GM18517 (cell line): ENCODE results near the gene PSTPIP1.

Experiments used
- ATAC-seq: cut with Tn5 transposase; IDR thresholded peaks from one replicate; pipeline ENCODE4 v1.9.1; 2021; ENCODE audit warnings: mild to moderate bottlenecking, moderate library complexity; ENCODE audit not compliant: unreplicated experiment

The PSTPIP1 gene

DNA sequence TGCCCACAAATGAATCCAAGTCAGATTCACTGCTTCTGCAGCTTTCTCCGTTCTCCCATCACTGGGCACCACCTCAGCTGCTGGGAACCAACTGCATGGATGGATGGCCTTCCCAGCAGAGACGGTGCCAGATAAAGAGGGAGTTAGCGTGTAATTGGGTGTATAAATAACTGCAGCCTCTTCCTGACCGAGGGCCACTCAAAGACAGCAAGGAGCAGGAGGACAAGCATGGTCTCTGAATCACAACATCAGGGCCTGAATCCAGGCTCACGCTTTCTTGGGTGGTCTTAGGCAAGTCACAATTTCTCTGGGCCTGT lies 44.2 kb downstream of the PSTPIP1 start:
- no peak for ATAC-seq

- no peak for ATAC-seq
These were observed 44.9 kb downstream of the PSTPIP1 start for GRCh38 chr15:77039848-77040247.

DNA sequence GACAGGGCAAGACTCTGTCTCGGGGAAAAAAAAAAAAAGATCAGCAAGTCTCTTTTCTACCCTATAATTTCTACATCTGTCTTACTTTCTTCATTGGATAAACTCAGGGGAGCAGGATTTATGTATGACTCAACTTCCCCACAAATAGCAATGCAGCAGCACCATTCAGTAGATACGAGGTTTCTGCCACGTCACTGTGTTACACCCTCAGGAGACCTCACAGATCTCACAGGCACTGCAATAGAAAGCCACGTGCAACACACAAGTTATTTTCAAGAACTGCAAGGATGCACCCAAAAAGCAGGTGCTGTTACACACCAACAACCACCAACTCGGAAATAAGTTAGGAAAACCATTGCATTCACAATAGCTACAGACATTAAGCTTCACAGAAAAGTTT lies 45.7 kb downstream of the PSTPIP1 start:
- ATAC-seq = no peak

GRCh38 chr15:77042245-77042919 lies 47.5 kb downstream of the PSTPIP1 start:
- no peak for ATAC-seq

DNA sequence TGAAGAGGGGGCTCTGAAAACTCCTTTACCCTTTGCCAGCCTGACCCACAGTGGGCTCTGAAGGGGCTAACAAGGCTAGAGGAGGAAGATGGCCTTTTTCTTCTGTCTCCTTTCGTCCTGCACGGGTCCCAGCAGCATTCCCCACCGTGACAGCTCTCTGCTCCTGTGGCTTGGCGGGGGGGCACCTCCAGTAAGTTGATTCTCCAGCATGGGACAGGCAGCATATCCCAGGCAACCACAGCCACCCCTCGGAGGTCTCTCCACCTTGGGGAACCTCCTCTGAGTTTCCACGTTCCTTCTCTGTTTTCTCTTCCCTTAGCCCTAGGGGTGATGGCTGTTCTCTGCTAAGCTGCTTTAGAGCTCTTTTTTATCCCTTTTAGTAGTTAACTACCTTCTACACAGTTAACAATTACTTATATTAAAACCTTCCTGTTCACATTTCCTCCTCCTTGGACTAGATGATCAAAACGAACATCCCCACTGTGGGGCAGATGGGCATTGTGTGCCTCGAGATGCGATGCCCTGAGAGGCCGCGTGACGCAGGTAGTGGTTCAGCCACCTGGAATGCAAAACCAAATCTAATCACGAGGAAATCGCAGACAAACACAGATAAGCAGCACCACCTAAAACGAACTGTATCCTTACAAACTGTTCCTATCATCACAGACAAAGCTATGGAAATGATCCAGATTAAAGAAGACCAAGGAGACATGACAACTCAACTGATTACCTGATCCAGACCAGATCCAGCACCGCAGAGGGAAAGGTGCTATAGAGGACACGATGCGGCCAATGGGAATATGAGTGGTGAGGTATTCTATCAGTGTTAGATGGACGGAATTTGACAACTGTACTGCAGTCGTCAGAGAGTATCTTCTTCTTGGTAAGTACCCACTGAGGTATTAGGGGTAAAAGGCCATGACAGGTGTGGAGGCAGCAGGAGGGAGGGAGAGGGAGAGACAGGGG lies 48.3 kb downstream of the PSTPIP1 start:
- no peak for ATAC-seq

DNA sequence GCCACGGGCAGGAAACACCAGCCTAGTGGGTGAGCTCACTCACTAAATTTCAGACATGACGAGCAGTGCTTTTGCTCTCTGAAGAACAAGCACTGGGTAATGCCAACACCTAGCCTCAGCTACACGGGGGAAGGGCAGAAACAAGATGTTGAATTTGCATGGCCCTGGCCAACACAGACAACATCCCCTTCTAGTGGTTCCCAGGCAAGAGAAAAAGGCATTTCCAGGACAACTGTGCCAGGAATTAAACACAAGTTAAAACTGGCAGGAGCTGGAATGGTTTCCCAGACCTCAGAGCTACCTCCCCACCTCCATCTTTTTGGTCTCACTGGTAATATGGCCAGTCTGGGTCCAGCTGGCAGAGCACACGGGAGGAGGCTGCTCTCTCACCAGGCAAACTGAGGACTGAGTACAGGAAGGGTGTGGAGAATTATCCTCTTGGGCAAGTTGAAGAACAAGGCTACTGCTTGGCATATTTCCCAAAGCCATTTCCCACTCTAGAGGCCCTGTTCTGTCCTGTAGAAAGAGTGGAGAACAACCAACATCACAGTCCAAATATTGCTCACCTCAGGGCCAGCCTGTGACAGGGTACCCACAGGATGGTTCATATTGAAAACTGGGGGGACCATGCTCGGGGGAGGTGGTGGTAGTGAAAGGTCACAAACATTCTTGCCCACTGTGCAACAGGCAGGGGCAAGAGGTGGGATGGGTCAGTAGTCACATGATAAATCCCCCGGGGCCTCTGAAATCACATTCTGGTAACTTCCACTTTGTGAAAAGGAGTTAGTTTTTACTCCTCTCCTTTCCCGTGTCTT lies 49.5 kb downstream of the PSTPIP1 start:
- no peak for ATAC-seq

GRCh38 chr15:77045985-77046384 lies 51.1 kb downstream of the PSTPIP1 start:
- no peak for ATAC-seq

GRCh38 chr15:77046704-77047412 lies 51.9 kb downstream of the PSTPIP1 start:
- no peak for ATAC-seq

DNA sequence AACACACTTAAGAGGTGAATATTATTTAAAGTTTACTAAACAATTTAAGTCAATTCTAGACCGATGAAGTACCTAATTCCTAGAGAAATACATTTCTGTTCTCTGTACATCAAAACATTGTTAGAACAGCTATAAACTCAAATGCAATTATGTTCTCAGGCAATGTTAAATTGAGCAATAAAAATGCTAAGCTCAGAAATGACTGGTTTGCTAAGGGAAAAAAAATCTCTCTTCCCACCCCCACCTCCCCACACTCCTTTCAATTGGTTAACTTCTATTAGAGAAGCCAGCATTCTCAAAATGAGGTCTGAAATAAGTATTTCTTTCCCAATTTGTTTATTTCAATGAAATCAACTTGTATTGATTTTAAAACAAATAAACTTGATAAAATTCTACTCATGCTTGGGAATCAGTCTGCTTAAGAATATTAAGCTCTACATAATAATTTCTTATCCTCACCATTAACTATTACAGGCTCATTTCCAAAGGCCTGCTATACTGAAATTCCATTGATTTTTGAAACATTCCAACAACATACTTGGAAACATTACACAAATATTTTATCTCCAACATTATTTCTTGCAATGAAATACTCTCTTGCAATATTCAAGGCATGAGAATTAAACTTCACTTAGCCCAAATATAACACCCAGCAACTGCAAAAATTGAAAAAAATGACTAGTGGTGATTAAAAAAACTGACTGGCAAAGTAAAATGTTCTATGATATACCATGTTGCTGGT lies 53.4 kb downstream of the PSTPIP1 start:
- ATAC-seq = no peak

DNA sequence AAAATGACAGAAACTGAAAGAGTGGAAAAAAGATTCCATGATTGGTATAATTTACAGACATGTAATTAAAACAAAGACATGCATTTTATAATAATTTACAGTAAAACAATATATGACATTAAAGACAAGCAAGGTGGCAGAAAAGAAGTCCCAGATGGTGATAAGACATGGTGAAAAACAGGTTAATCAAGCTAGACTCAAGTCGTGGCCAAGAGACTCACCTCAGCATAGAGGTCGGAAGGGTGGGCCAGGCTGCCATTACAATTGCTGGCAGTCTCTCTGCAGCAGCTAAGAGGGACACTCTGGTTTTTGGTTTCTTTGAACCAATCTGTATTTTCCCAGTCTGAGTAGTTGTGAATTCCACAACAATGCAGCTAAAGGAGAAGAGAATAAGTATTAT lies 57.6 kb downstream of the PSTPIP1 start:
- no peak for ATAC-seq

DNA sequence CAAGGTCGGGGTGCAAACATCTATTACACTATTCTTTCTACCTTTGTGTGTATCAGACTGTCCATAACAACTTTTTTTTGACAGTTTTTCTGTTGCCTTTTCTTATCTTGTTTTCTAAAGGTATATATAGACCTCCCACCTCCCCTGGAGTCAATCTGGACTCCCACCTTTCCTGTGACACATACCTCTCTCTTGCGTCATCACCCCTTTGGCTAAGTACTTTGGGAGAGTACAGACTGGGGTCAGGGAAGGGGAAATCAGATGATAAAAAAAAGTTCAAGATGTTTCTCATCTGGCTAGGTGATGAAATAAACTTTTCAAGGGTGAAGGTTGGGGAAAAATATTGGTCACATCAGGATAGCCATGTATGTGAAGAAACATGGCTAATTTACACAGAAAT lies 58.8 kb downstream of the PSTPIP1 start:
- no peak for ATAC-seq

- ATAC-seq = no peak
These were observed 62.1 kb downstream of the PSTPIP1 start for GRCh38 chr15:77057072-77057471.

- no peak for ATAC-seq
These were observed 62.8 kb downstream of the PSTPIP1 start for GRCh38 chr15:77057685-77058084.

GRCh38 chr15:77058468-77058867 lies 63.5 kb downstream of the PSTPIP1 start:
- no peak for ATAC-seq

- no peak for ATAC-seq
These were observed 64.9 kb downstream of the PSTPIP1 start for GRCh38 chr15:77059786-77060361.

GRCh38 chr15:77060546-77060945 lies 65.6 kb downstream of the PSTPIP1 start:
- no peak for ATAC-seq

DNA sequence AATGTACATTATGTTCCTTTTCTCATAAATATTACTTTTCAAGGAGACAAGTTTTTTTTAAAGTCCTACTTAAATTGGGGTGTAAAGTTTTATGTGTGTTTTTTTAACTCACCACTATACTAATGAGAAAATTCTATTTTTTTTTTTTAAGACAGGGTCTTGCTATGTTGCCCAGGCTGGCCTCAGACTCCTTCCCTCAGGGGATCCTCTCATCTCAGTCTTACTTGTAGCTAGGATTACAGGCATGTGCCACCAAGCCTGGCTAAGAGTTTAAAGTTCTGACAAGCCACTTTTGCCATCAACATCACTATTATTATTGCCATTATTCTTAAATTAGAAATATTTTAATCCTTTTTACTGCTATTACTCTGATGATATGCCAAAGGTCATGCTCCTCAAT lies 68.3 kb downstream of the PSTPIP1 start:
- no peak for ATAC-seq

- no peak for ATAC-seq
These were observed 69.1 kb downstream of the PSTPIP1 start for GRCh38 chr15:77064063-77064462.

DNA sequence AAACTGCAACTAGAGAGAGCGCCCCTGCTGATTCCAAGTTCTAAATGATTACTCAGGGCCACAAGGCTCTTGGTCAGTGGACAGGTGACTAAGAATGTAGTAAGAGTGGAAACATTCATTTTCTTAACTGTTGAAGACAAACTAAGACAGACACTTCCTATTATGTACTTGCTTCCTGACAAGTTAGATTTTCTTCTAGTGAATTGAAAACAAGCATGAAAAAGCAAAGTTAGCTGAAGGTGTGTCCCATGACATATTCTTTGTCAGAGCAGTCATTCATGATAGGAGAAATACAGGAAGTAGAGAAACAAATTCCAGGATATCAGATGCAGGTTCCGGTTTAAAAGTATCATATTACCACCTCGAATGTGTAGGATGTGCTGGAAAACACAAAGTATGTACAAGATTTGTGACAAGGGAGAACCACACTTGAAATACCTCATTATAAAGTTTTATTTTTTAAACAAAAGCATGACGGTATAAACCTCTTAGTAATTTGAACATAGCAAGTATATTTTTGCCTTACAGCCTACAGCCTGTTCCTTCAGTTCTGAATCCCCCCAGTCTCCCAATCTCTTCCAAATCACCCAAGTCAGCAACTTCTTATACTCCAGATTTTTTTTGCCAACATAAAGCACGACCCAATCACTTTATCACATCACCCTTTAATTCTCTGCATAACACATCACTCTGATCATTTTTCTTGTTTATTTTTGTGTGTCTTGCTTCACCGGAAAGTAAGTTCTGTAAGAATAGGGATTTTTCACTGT lies 69.8 kb downstream of the PSTPIP1 start:
- ATAC-seq = no peak
